Tibial nerve (tissue), 3 donors: ENCODE measurements around the gene USP17L30.
"Not testable (repeated sequence)": the region's sequence is repeated elsewhere in the genome, so short reads cannot be mapped to it uniquely, and the experiment has no call there.

Experiments
- CTCF ChIP-seq, 5 experiments: fragments of 200-600 bp in 3 of 5; fragments of 450-650 bp in 2 of 5; sonication (generic) in 3 of 5; IDR thresholded peaks; one replicate each; pipeline ENCODE4 v1.5.1; 2016 to 2019; ENCODE audit warnings: antibody characterized with exemption in 5 of 5, mild to moderate bottlenecking in 3 of 5, moderate library complexity in 2 of 5
- POLR2A ChIP-seq, 2 donors: fragments of 450-650 bp; IDR thresholded peaks; one replicate each; pipeline ENCODE4 v1.6.1; 2017; ENCODE audit warnings: antibody characterized with exemption in 2 of 2, mild to moderate bottlenecking in 2 of 2, moderate library complexity in 2 of 2

DNA sequence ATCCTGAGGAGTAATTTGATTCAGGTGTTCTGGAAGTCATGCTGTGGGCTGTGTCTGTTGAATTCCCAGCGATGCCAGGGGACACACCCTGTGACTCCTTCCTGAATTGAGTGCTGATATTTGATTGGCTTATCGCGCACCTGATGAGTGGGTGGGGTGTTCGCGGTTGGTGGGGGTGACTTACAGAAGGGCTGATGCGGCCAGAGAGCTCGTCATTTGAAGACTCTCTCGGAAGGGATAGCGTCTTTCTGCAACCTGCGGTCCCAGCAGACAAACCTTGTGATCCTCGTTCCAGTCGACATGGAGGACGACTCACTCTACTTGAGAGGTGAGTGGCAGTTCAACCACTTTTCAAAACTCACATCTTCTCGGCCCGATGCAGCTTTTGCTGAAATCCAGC lies 38.1 kb upstream of the USP17L30 start, which contains the start of gene USP17L24:
- not testable (repeated sequence) for TF ChIP-seq CTCF, POLR2A (IDR thresholded peaks at IDR 0.05)
